Smooth muscle cell (in vitro differentiated cells): ENCODE measurements around the gene HIGD1B. TPM values are rescaled to one million over a fixed set of nuclear protein-coding genes. Genes with fewer than 3 reads are reported as not detected.
A peak's percentile ranks its signal among the peaks of the same experiment; 100 is the strongest.

ENCODE experiments used
- DNase-seq: peaks from one replicate; lab custom pipeline; 2025; ENCODE audit not compliant: unreplicated experiment; lab: John Stamatoyannopoulos, UW
- H2AFZ ChIP-seq: fragments of 200-600 bp; sonication (generic); 2 replicates; pipeline ENCODE4 v1.6.0; 2016; ENCODE audit warnings: antibody characterized with exemption, low read depth, mild to moderate bottlenecking
- H3F3A ChIP-seq: fragments of 200-600 bp; sonication (generic); 2 replicates; pipeline ENCODE4 v1.6.0; 2017; ENCODE audit warnings: antibody characterized with exemption, low read depth
- H3K27ac ChIP-seq: fragments of 200-600 bp; sonication (generic); 2 replicates; pipeline ENCODE4 v1.5.1; 2016; ENCODE audit warnings: low read depth, mild to moderate bottlenecking
- H3K27me3 ChIP-seq: fragments of 200-600 bp; sonication (generic); 2 replicates; pipeline ENCODE4 v1.6.1; 2016; ENCODE audit warnings: low read depth, mild to moderate bottlenecking
- H3K36me3 ChIP-seq: fragments of 200-600 bp; sonication (generic); 2 replicates; pipeline ENCODE4 v1.5.1; 2016; ENCODE audit warnings: low read depth
- H3K4me1 ChIP-seq: fragments of 200-600 bp; sonication (generic); 2 replicates; pipeline ENCODE4 v1.5.1; 2016; ENCODE audit warnings: low read depth
- H3K4me2 ChIP-seq: fragments of 200-600 bp; sonication (generic); 2 replicates; pipeline ENCODE4 v1.6.0; 2016; ENCODE audit warnings: mild to moderate bottlenecking
- H3K4me3 ChIP-seq: fragments of 200-600 bp; sonication (generic); 2 replicates; pipeline ENCODE4 v1.5.1; 2016; ENCODE audit warnings: mild to moderate bottlenecking
- H3K79me2 ChIP-seq: fragments of 200-600 bp; sonication (generic); 2 replicates; pipeline ENCODE4 v1.6.0; 2016; ENCODE audit warnings: low read depth, mild to moderate bottlenecking
- H3K9ac ChIP-seq: fragments of 200-600 bp; sonication (generic); 2 replicates; pipeline ENCODE4 v1.6.0; 2016; ENCODE audit warnings: low read depth
- H3K9me3 ChIP-seq: fragments of 200-600 bp; sonication (generic); replicated peaks from 2 replicates; pipeline ENCODE4 v1.5.1; 2016; ENCODE audit warnings: low read depth
- H4K20me1 ChIP-seq: fragments of 200-600 bp; sonication (generic); 2 replicates; pipeline ENCODE4 v1.6.0; 2016; ENCODE audit warnings: low read depth
- CTCF ChIP-seq: fragments of 200-600 bp; sonication (generic); IDR thresholded peaks from 2 replicates; pipeline ENCODE4 v1.5.1; 2017; ENCODE audit warnings: borderline replicate concordance, mild to moderate bottlenecking, antibody characterized with exemption; ENCODE audit not compliant: insufficient read depth, poor library complexity, severe bottlenecking
- WGBS: methylation state at CpG from one replicate; pipeline ENCODE4 v1.1.7; 2016; ENCODE audit warnings: low lambda C conversion rate; 5-methylcytosine and 5-hydroxymethylcytosine counted together
- polyA plus RNA-seq: library from polyadenylated mRNA; unstranded; fragments of >200 nt; fragmentation: Nextera tagmentation; extraction: Ambion mirVana; gene quantifications from 2 replicates; pipeline ENCODE4 v1.2.1, GENCODE V29; 2016
- total RNA-seq: library from RNA; depleted of rRNA; stranded (reverse); fragments of >200 nt; gene quantifications from 2 replicates; pipeline ENCODE4 v1.2.3, GENCODE V29; 2014

The HIGD1B gene
- total and polyA plus RNA-seq, 2 experiments from 2014 or later = 0.39 TPM; not detected in 1

- WGBS = 95% methylated on average over 15 of the region's 15 CpGs
- H3K4me2 ChIP-seq = no peak overlapping the region
- no peak overlapping the region for H3K9ac ChIP-seq
- no peaks in the 10 kb centered on the region for H3K36me3 ChIP-seq
- TF ChIP-seq CTCF = no peak
- no peaks in the 10 kb centered on the region for H3K27me3 ChIP-seq
- no peaks in the 10 kb centered on the region for H3K9me3 ChIP-seq
- DNase-seq = no peak
- no peak overlapping the region for H3K4me3 ChIP-seq
- H3F3A ChIP-seq = peaks cover 3% of the 10 kb centered on the region
- peaks cover 66% of the 10 kb centered on the region for H4K20me1 ChIP-seq
- H3K27ac ChIP-seq = no peak overlapping the region
- H3K79me2 ChIP-seq = peaks cover 61% of the 10 kb centered on the region
- no peak overlapping the region for H2AFZ ChIP-seq
- H3K4me1 ChIP-seq = peaks cover 15% of the 10 kb centered on the region
These were observed 21.4 kb upstream of the HIGD1B start for GRCh38 chr17:44826123-44826790.

- no peak overlapping the region for H3K9ac ChIP-seq
- no peak overlapping the region for H3K27ac ChIP-seq
These were observed 19.8 kb upstream of the HIGD1B start for GRCh38 chr17:44827863-44828262.

GRCh38 chr17:44828919-44829522 lies 18.7 kb upstream of the HIGD1B start:
- Histone ChIP-seq H3K4me3 (peak overlapping the region; percentile 74), H3K79me2 (peaks cover 52% of the 10 kb centered on the region), H3K4me2 (peak overlapping the region; percentile 95), H3K9ac (peak overlapping the region; percentile 63), H3F3A (no peaks in the 10 kb centered on the region), H4K20me1 (peaks cover 46% of the 10 kb centered on the region), H3K27ac (no peak overlapping the region), H3K36me3 (no peaks in the 10 kb centered on the region), H3K9me3 (no peaks in the 10 kb centered on the region), H3K4me1 (peaks cover 15% of the 10 kb centered on the region), H3K27me3 (no peaks in the 10 kb centered on the region), H2AFZ (peak overlapping the region; percentile 66)
- no peak for DNase-seq
- no peak for TF ChIP-seq CTCF
- 1% methylated on average over 21 of the region's 21 CpGs for WGBS

More at GRCh38 chr17:44827863-44828262, 19.8 kb upstream of the HIGD1B start:
- Histone ChIP-seq H3K36me3 (no peaks in the 10 kb centered on the region), H3K4me3 (peak overlapping the region; percentile 74), H4K20me1 (peaks cover 57% of the 10 kb centered on the region), H2AFZ (no peak overlapping the region), H3F3A (no peaks in the 10 kb centered on the region), H3K9me3 (no peaks in the 10 kb centered on the region), H3K27me3 (no peaks in the 10 kb centered on the region), H3K4me2 (peak overlapping the region; percentile 95), H3K79me2 (peaks cover 61% of the 10 kb centered on the region), H3K4me1 (peaks cover 15% of the 10 kb centered on the region)
- WGBS = 78% methylated on average over 1 of the region's 1 CpG
- no peak for TF ChIP-seq CTCF
- no peak for DNase-seq
